Left lobe of liver (tissue), 2 donors: ENCODE results near the gene HOXD11. TPM values are rescaled to one million over a fixed set of nuclear protein-coding genes. Genes with fewer than 3 reads are reported as not detected.

ENCODE experiments used
- ATAC-seq: fragments of 200-7000 bp; cut with Tn5 transposase; one replicate; pipeline ENCODE4 v1.9.1; 2020; ENCODE audit warnings: mild to moderate bottlenecking, moderate library complexity
- DNase-seq: peaks from one replicate; pipeline ENCODE4 v3.0.0-alpha.2; 2020; ENCODE audit warnings: low spot score
- total RNA-seq: library from RNA; stranded (reverse); gene quantifications from one replicate; pipeline ENCODE4 v1.2.1, GENCODE V29; 2021
- donor health status: DM: no; HTN: no; CAD: no; lungs with moderate emphysema.
- donor health status: DM: no; HTN: yes; CAD: no.

HOXD11 gene
- not detected for total RNA-seq

DNA sequence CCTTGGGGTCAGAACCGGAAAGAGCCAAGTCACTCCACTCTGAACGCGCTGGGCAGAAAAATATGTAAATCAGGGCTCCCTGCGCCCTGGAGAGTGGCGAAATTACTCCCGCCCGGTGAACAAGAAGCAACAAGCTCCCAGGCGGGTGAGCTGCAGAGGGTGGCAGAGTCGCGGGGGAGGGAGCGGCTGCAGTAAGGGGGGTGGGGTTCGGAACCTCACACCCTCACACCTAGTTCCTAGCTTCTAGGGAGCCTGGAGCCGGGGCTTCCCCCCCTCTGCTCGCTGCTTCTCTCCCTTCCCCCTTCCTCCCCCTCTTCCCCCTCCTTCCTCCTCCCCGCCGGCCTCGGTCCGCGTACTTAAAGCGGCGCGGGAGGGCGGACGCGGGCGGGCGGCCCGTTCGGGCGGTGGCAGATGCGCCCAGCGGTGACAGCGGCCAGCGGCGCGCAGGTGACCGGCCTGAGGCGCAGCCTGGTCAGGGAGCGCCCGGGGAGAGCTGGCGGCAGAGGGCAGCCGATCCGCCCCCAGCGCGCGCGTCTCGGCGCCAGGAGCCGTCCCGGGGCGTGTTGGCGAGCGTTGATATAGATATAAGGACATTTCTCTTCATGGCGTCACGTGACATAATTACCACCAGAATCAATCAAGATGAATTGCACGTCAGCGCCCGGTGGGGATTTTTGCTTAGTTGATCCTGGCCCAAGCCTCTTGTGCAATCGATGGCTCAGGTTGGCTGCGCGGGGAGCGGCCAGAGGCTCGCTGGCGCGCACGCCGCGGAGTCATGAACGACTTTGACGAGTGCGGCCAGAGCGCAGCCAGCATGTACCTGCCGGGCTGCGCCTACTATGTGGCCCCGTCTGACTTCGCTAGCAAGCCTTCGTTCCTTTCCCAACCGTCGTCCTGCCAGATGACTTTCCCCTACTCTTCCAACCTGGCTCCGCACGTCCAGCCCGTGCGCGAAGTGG, at the start of gene HOXD11:
TSS of gene HOXD11 (plus strand) at position 700 of the 959 bp plus-strand sequence. CDS start at position 776, 76 bp downstream.
- ATAC-seq (peak; percentile 82), DNase-seq (peak; percentile 67)

DNA sequence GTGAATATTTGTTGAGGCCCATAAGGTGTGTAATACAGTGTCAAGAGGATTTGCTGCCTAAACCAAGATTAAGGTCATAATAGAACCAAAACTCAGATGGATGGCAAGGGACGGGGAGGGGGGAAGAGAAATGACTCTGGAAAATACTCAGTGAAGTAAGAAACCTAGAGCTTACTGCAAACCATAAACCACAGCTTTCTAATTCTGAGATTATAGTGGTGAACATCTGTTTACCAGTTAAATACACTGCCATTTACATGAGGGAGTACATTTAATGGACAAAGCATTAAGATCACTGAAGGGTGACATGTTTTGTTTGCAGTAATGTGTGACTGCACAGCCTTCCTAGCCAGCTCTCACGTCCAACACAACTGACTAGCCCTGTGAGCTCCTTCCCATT, 43.1 kb upstream of the HOXD11 start:
- ATAC-seq (no peak), DNase-seq (no peak)

DNA sequence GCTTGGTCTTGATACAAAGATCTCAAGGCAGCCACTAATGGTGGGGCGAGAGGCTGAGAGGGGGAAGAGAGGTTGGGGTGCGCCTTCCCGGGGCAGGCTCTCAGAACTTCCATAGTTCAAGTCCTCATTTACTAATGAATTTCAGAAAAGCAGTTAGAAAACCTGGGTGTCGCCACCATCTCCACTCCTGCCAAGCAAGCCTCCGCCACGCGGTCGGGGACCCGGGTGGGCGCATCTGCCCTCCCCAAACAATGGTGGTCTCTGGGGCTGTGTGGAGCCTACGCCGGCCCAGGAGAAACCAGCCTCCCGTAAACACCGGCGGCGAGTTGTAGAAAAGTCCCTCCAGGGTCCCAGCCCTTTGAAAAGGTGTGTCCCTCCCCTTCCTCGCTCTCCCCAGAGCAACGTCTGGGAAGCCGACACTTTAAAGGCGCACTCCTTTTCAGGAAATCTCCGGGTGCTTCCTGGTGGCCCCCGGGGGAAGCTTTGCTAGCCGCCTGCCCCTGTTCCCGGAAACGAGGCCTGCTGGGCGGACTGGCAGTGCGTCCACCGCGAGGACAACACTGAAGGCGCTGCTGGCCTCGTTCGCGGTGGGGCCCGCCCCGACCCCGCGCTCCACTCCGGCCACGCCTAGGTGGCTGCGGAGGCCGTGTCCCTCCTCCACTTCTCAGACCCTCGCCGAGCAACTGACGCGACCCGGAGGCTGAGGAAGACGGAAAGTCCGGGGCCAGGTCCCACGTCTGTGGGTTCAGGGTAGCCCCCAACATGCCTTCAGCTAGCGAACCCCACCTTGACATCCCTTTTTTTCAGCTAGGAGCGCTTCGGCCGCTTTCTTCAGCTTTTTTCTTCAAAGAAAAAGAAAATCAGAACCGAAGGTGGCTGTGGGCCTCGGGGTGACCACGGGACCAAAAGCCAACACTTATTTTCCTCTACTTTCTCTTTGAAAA, 40.2 kb upstream of the HOXD11 start:
- peak; percentile 41 for ATAC-seq
- no peak for DNase-seq

DNA sequence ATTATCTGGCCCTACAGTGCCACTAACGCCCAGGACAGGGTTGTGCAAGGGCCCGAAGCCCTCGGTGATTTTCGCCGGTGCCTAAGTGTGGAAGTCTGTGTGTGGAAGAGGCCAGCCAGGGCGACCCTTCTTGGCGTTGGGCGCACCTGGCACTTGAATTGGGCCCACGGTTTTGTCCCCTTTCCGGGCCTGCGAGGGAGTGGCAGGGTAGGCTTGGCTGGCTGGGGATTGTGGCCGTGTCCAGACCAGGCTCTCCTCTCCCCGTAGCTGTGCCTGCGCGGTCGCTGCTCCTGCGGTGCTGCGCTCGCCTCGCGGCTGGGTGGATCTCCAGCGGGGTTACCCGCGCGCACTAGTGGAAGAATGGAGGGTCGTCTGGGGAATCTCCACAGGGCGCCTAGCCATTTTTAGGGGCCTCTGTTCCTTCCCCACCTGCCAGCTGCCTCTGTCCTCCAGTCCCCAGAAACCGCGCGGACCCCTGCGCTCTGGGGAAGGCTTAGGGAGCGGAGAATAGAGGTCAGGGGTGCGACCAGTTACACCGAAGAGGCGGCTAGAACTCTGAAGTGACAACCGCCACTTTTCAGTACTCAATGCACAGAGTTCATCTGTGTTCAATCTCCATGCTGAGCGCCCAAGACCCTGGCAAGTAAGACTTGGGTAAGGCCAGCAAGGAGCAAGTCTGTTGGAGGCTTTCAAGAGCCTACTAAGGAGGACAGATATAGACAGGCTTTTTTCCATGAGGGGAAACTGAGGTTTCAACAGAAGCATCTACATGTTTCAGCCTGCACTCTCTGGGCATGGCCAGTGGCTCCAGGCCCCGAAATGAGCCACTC, 39.3 kb upstream of the HOXD11 start:
- DNase-seq: no peak
- ATAC-seq: peak; percentile 82

DNA sequence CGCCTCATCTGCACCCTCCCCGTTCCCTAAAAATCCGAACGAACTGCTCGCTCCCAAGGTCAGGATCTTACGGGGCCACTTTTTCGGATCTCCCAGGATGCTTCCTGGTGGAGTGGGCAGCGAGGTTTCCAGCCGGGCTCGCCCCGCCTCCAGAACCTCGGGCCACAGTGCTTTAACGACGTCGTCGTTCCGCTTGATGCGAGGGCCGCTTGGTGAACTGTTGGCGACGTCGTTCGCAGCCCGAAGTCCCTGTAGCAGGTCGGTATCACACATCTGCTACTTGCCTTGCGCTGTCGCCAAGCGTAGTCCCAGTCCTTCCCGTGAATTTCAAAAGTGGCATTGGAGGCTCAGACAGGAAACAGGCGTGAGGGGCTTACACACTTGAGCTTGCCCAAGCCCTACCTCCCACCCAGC, 38.7 kb upstream of the HOXD11 start:
- DNase-seq: no peak
- no peak for ATAC-seq

DNA sequence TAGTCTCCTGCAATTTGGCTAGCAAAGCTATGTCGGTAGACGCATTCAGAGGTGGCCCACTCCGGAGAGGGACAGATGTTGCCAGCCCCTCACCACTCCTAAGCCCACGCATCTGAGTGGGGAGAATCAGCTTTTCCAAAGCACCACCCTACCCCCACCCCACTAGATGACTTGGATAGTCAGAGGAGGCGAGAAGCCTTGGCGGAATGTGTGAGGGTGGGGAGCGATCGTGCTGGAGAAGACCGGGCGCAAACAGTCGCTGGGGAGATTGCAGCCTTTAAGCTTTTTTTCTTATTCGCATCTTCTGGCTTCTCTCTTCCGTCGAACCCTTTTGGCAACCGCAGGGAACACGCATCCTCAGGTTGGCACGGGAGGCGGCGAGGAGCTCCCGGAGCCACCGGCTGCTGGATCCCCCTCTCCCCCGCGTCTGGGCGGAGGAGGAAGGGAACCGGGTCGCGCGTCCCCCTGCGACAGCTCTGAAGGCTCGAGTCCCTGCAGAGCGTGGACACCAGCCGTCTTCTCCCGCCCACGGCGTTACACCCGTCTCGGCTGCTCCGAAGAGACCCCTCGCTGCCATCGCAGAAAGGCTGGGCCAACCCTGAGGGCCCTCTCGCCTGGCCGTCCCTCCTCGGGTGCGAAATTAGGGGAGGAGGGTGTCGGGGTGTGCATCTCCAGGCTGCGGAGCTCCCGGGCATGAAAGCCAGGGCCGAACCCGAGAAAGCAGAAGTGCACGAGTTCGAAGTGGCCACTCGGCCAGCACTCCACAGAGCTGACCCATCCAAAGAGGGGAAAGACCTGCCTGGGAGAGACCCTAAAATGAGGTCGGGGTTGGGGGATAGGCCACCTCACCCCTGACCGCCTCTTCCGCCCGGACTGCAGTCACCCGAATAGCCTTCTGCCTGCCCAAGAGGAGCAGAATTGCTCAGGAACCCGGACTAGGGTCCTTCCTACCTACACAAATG, 35.5 kb upstream of the HOXD11 start:
- ATAC-seq (no peak), DNase-seq (no peak)

DNA sequence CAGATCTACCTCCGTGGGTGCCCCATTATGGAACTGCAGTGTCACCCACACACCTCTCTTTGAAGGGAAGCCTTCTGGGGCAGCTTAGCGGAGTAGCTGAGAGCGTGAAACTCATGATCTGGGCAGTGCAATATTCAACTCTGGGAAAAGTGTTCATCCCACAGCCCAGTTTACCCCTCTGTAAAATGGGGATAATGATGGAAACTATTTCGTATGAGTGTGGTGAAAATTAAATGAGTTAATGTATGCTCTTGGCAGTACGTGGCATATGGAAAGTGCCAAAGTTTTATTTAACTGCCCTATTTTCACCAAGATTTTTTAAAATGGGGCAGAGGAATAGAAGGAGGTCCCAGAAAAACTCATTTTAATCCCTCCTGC, 34.8 kb upstream of the HOXD11 start:
- ATAC-seq (no peak), DNase-seq (no peak)

DNA sequence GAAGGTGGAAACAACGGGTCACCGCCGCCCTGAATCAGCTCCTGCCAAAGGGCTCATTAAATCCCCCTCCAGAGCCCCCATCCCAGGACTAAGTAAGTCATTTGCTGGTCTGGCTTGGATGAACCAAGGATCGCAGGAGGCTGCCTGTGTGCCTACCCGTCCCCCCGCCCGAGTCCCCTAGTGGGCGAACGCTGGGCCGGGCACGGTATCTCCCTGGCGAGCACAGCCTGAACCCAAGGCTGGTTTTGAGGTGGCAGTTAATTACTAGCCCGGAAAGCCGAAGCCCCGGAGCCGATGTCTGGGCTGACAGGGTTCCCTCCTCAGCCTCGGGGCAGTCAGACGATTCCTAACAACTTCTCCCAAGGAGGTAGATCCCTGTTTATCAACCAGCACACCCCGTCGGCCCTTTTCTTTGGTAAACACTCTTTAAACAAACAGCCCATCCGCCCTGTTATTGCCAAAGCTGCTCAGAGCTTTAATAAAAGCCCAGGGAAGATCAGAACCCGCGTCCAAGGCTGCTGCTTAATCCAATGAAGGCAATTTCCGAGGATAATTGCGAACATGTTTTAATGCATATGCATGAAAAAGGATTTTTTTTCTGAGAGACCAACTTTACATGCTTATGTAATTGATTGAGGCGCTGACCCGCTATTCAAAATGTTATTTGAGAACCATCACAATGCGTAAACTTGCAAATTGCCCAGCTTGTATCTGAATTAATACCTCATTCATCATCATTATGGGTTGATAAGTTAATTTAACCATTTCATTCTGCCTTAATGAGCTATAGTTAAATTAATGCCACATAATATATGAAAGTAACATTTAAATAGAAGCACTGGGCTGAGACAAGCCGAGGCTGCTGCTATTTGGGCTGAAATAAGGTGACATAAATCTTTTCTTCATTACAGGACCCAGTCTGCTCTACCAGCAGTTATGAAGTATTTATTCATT, 33.9 kb upstream of the HOXD11 start:
- ATAC-seq: no peak

DNA sequence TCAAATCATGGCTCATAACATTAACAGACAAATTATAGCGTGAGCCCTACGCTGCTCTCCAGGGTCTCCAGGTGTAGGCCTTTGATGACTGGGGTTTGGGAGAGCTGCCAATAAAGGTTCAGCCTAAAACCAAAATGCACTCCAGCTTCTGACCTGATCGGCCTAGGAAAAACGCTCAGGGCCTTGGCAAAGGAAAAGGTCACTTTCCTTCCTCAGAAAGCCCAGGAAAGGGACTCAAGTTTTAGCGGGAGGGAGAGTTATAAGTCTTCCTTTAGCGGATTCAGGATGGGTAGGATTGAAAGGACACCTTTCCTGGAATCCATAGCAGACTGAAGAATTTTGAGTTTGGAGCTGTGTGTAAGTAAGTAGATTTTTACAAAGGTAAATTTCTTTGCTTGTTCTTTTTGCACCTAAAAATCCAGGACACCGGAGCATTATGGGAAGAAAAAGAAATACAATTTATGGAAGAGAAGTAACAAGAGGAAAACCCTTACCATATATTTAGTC, 32.1 kb upstream of the HOXD11 start:
- DNase-seq (no peak), ATAC-seq (no peak)

More for the DNA sequence above, 33.9 kb upstream of the HOXD11 start:
- DNase-seq: no peak

DNA sequence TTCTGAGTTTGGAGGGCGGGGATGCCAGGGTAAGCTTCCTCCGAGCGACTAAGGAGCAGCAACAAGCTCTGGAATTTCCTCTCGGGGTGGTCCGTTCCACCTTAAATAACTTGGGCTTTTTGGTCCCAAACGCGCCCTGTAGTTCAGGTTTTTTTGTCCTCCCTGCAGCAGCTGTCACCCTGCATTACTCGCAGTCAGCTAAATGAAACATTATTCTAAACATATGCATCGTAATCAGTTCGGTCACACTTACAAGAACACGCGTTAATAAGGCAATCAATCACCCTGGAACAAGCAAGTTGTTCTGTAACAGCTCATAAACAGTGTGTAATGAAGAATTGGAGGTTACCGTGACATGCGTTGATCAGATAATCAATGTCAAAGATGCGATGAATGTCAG, 31.6 kb upstream of the HOXD11 start:
- ATAC-seq (no peak), DNase-seq (no peak)

DNA sequence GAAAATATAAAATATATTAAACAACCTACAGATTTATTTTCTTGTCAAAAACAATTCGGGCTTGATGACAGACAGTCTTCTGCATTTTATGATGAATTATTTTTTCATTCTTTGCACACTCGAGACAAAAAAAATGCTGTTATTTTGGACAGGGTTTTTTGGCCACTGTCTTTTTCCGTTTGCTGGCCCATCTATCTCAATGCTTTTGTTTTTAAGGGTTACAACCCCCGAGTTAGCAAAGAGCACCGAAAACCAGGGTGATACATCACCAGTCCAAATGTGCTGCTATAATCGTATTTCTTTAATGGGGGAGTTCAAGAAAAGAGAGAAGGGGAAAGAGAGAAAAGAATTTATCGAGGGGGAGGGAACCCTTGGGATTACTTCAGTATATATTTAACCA, 31.0 kb upstream of the HOXD11 start:
- ATAC-seq: no peak

DNA sequence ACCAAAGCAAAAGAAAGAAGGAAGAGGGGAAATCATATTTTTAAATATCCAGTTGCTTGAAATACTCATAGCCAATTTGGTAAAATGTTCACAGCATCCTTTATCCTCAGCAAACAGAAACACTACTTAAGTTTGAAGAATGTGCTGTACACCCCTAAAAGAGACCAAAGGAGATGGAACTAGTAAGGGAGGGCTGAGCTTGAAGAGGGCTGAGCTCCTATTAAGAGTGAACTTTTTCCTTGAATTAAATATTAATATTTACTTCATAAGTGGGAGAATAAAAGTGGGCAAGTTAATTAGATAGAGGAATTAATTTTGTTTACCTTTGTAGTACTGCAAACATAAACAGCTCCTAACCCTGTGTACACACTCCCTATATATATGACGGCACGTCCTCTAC, 30.3 kb upstream of the HOXD11 start:
- ATAC-seq (no peak), DNase-seq (no peak)

More for the DNA sequence above, 31.0 kb upstream of the HOXD11 start:
- DNase-seq: no peak

DNA sequence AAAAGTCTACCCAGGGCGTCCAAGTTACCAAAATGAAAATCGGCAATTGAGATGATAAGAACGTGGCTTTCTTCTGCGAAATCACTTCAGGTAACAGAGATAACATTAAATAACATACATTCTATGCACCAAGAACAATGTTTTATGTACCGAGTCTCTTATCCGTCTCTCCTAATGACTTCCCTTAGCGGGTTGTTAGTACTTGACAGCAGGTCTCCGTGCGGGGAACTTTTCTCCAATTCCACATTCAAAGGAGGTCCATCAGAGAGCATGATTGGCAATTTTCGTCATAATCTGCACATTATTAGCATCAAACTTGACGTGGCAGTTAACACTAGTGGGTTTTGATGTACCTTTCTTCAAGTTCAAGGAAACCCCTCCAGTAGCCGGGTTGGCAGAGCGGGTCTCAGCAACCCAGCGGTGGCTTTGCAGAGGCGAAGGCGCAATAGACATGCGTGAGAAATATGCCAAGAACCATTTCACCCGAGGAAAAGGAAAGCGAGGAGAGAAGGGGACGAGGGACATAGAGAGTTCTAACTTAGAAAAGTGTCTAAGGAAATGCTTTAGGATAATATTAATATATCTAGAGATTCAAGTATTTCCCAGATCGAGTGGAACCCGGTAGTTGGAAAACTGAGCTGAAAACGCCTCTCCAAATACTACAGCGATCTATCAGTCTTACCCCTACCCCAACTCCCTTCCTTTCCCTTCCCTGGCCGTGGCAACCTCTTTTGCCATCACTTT, 28.4 kb upstream of the HOXD11 start:
- DNase-seq (no peak), ATAC-seq (no peak)

DNA sequence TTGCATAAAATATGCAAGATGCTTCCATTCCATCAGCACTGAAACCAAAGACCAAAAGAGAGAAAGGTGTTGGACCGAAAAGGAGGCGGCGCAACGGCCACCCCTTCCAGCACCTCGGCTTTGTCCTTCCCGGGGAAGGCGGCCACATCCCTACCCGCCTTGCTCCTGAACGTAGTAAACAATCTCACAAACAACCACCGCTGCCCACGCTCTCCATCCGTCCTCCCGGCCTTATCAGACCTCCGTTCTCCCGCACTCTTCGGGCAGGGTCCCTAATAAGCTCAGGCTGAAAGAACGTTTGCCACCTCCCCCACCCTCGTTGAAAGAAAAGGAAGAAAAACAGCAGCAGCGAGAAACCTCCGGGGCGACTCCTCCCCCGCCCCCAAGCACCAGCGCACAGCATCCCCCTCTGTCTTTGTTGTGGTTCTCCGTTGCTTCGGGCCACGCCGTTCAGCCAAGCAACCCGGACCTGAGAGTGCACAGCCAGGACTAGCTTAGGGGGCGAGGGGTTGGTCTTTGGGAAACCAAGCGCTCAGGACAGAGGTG, 27.7 kb upstream of the HOXD11 start:
- ATAC-seq: no peak
- no peak for DNase-seq

DNA sequence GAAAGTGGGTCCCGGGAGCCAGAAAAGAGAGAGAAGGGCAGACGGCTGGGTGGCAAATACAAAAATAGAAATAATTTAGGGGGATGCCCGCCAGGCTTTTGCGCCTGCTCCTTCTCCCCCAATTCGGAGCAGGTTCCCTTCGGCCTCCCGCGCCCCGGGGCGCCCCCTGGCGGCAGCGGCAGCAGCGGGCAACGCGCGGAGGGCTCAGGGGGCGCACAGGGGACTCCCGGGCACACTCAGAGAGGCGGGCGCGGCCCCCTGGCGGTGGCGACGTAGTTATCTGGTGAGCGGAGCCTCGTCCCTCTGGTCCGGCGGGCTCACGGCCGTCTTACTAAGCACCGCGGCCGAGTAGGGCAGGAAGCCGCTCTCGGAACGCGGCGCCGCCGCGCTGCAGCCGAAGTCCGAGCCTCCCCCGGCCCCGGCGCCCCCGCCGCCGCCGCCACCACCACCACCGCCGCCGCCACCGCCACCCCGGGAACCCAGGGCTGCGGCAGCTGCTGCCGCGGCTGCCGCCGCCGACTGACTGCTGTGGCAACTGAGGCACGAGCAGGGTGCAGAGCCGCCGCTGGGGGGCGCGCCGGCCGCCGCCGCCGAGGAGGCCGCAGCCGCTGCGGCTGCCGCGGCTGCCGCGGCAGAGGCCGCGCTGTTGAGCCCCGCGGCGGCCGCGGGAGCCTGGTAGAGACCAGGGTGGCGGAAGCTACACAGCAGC, 27.1 kb upstream of the HOXD11 start:
- ATAC-seq (peak; percentile 52), DNase-seq (no peak)

DNA sequence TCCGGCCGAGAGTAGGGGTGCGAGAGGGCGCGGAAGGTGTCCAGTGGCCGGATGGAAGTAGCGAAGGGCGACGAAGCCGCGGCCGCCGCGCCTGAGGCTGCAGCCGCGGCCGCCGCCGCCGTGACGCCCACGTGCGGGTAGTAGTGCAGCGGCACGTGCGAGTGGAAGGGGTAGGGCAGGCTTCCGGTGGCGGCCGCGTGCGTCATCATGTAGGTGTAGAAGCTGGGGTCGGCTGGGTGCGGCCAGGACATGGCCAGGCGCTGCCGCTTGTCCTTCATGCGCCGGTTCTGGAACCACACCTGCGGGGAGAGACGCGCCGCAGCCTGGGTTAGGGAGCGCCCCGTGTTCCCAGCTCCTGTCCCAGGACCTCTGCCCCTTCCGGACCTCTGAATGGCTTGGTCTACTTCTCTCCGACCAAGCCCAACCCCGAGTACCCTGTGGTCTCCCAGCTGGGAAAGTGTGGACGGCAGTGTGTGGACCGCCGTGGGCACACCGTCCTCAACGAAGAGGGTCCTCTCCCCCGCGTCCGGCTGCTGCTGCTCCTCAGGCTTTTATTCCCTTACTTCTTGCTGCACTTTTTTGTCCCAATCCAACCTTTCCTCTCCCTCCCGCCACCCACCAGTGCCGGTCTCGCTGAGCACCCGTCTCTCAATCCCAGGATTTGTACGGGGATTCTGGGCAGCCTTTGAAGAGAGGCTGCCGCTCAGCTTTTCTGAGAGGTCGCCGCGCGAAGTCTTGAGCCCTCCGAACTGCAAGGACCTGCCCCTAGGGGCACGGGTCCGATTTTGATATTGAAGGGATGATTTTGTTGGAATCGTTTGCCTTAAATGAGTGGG, 26.3 kb upstream of the HOXD11 start:
- no peak for ATAC-seq
- DNase-seq: no peak
